T-helper 1 cell (primary cell): ENCODE results near the gene KIAA1217.

Source experiments
- DNase-seq, 5 donors: peaks; one replicate each; pipeline ENCODE4 v3.0.0-alpha.2; 2012 to 2020

The KIAA1217 gene

GRCh38 chr10:24448351-24448999, 239.5 kb downstream of the KIAA1217 start:
- DNase-seq = no peak

GRCh38 chr10:24449321-24449740, 240.4 kb downstream of the KIAA1217 start:
- peak in 1 of 5 donors; percentile 70 for DNase-seq

- no peak for DNase-seq
Measured at GRCh38 chr10:24449769-24450310, 240.9 kb downstream of the KIAA1217 start.

GRCh38 chr10:24451325-24451820, 242.4 kb downstream of the KIAA1217 start:
- DNase-seq = peak in 2 of 5 donors; percentile 1 to 38

GRCh38 chr10:24452030-24452429, 243.1 kb downstream of the KIAA1217 start:
- no peak for DNase-seq

- DNase-seq = no peak
Measured at GRCh38 chr10:24453404-24453830, 244.5 kb downstream of the KIAA1217 start.

- DNase-seq = no peak
Measured at GRCh38 chr10:24453973-24454372, 245.0 kb downstream of the KIAA1217 start.

- DNase-seq = no peak
Measured at GRCh38 chr10:24455447-24455846, 246.5 kb downstream of the KIAA1217 start.

- no peak for DNase-seq
Measured at GRCh38 chr10:24456322-24456721, 247.4 kb downstream of the KIAA1217 start.

GRCh38 chr10:24457661-24458318, 248.9 kb downstream of the KIAA1217 start:
- DNase-seq = peak in 1 of 5 donors; percentile 21

GRCh38 chr10:24459836-24460235, 250.9 kb downstream of the KIAA1217 start:
- DNase-seq = no peak

- DNase-seq = no peak
Measured at GRCh38 chr10:24462291-24462813, 253.4 kb downstream of the KIAA1217 start.

- no peak for DNase-seq
Measured at GRCh38 chr10:24462889-24463552, 254.1 kb downstream of the KIAA1217 start.

- DNase-seq = peak in 1 of 5 donors; percentile 77
Measured at GRCh38 chr10:24463611-24464426, 254.9 kb downstream of the KIAA1217 start.

- no peak for DNase-seq
Measured at GRCh38 chr10:24465124-24465874, 256.4 kb downstream of the KIAA1217 start.

- peak in 2 of 5 donors; percentile 10 to 81 for DNase-seq
Measured at GRCh38 chr10:24465891-24466818, 257.2 kb downstream of the KIAA1217 start.

- no peak for DNase-seq
Measured at GRCh38 chr10:24467136-24467535, 258.2 kb downstream of the KIAA1217 start.

GRCh38 chr10:24467605-24468004, 258.7 kb downstream of the KIAA1217 start:
- DNase-seq = no peak

GRCh38 chr10:24468281-24468751, 259.4 kb downstream of the KIAA1217 start:
- no peak for DNase-seq

- no peak for DNase-seq
Measured at GRCh38 chr10:24469993-24470392, 261.1 kb downstream of the KIAA1217 start.
